DOHH2 (cell line): ENCODE results near the gene EPHB1.

Source experiments
- H3F3A ChIP-seq: fragments of 200-600 bp; sonication (generic), shearing (Covaris generic); 2 replicates; pipeline ENCODE4 v1.6.0; 2016; ENCODE audit warnings: antibody characterized with exemption, mild to moderate bottlenecking; ENCODE audit not compliant: control insufficient read depth, insufficient read depth
- H3K27ac ChIP-seq: fragments of 200-600 bp; sonication (generic); 2 replicates; pipeline ENCODE4 v1.5.1; 2014; ENCODE audit warnings: low read depth, mild to moderate bottlenecking, low read length, moderate library complexity
- H3K27me3 ChIP-seq: fragments of 200-600 bp; sonication (generic); 2 replicates; pipeline ENCODE4 v1.6.1; 2014; ENCODE audit warnings: mild to moderate bottlenecking, low read length, mixed read lengths; ENCODE audit not compliant: control insufficient read depth
- H3K36me3 ChIP-seq: fragments of 200-600 bp; sonication (generic); 2 replicates; pipeline ENCODE4 v1.6.1; 2014; ENCODE audit warnings: mild to moderate bottlenecking, low read length, moderate library complexity, mixed read lengths; ENCODE audit not compliant: control insufficient read depth
- H3K4me1 ChIP-seq: fragments of 200-600 bp; sonication (generic); 2 replicates; pipeline ENCODE4 v1.6.1; 2014; ENCODE audit warnings: mild to moderate bottlenecking, low read length, mixed read lengths; ENCODE audit not compliant: control insufficient read depth
- H3K4me2 ChIP-seq: fragments of 200-600 bp; sonication (generic); 2 replicates; pipeline ENCODE4 v1.6.0; 2014; ENCODE audit warnings: mild to moderate bottlenecking, low read length, moderate library complexity
- H3K4me3 ChIP-seq: fragments of 200-600 bp; sonication (generic); 2 replicates; pipeline ENCODE4 v1.5.1; 2014; ENCODE audit warnings: mild to moderate bottlenecking, low read length, mixed read lengths
- H3K79me2 ChIP-seq: fragments of 200-600 bp; sonication (generic); 2 replicates; pipeline ENCODE4 v1.6.1; 2014; ENCODE audit warnings: mild to moderate bottlenecking, low read length, mixed read lengths; ENCODE audit not compliant: control insufficient read depth
- H3K9me2 ChIP-seq: fragments of 200-600 bp; sonication (generic); replicated peaks from 2 replicates; pipeline ENCODE4 v1.6.1; 2014; ENCODE audit warnings: mild to moderate bottlenecking, low read length, mixed read lengths; ENCODE audit not compliant: control insufficient read depth
- H3K9me3 ChIP-seq: fragments of 200-600 bp; sonication (generic); 2 replicates; pipeline ENCODE4 v1.6.1; 2014; ENCODE audit warnings: antibody characterized with exemption, low read length, mixed read lengths; ENCODE audit not compliant: control insufficient read depth, insufficient read depth
- H4K20me1 ChIP-seq: fragments of 200-600 bp; sonication (generic); 2 replicates; pipeline ENCODE4 v1.6.0; 2014; ENCODE audit warnings: low read depth, mild to moderate bottlenecking, antibody characterized with exemption, low read length, moderate library complexity; ENCODE audit not compliant: control insufficient read depth, insufficient read depth
- CTCF ChIP-seq: fragments of 200-600 bp; sonication (generic); IDR thresholded peaks from one replicate; pipeline ENCODE4 v1.5.1; 2014; ENCODE audit warnings: antibody characterized with exemption, mild to moderate bottlenecking, low read depth, low read length; ENCODE audit not compliant: poor library complexity, severe bottlenecking
- EZH2phosphoT487 ChIP-seq: fragments of 200-600 bp; sonication (generic); IDR thresholded peaks from 2 replicates; pipeline ENCODE4 v1.6.1; 2017; ENCODE audit warnings: borderline replicate concordance, mild to moderate bottlenecking, antibody characterized with exemption, low read length, moderate library complexity, mixed read lengths

The EPHB1 gene

GRCh38 chr3:134749802-134750553 is 45.1 kb upstream of the EPHB1 start:
- no peaks in the 10 kb centered on the region for H3K36me3 ChIP-seq
- no peaks in the 10 kb centered on the region for H3K9me2 ChIP-seq
- H3K79me2 ChIP-seq: no peaks in the 10 kb centered on the region
- TF ChIP-seq CTCF: no peak
- no peak for TF ChIP-seq EZH2phosphoT487
- H3F3A ChIP-seq: no peaks in the 10 kb centered on the region
- no peak overlapping the region for H3K4me2 ChIP-seq
- H4K20me1 ChIP-seq: no peaks in the 10 kb centered on the region
- no peaks in the 10 kb centered on the region for H3K9me3 ChIP-seq
- no peak overlapping the region for H3K4me3 ChIP-seq
- H3K27me3 ChIP-seq: no peaks in the 10 kb centered on the region
- H3K27ac ChIP-seq: no peak overlapping the region
- H3K4me1 ChIP-seq: no peaks in the 10 kb centered on the region

- Histone ChIP-seq H3K9me3 (no peaks in the 10 kb centered on the region), H3K4me1 (no peaks in the 10 kb centered on the region), H4K20me1 (no peaks in the 10 kb centered on the region), H3K27me3 (no peaks in the 10 kb centered on the region), H3K4me3 (no peak overlapping the region), H3K27ac (no peak overlapping the region), H3K36me3 (no peaks in the 10 kb centered on the region), H3K9me2 (no peaks in the 10 kb centered on the region), H3F3A (no peaks in the 10 kb centered on the region), H3K4me2 (no peak overlapping the region), H3K79me2 (no peaks in the 10 kb centered on the region)
- TF ChIP-seq EZH2phosphoT487: no peak
- TF ChIP-seq CTCF: no peak
Measured at GRCh38 chr3:134751831-134752230, 43.2 kb upstream of the EPHB1 start.

GRCh38 chr3:134752761-134753461 is 42.1 kb upstream of the EPHB1 start:
- Histone ChIP-seq H3K9me2 (no peaks in the 10 kb centered on the region), H3K4me3 (no peak overlapping the region), H3K4me1 (no peaks in the 10 kb centered on the region), H3F3A (no peaks in the 10 kb centered on the region), H3K27me3 (no peaks in the 10 kb centered on the region), H3K4me2 (no peak overlapping the region), H3K36me3 (no peaks in the 10 kb centered on the region), H3K27ac (no peak overlapping the region), H3K9me3 (no peaks in the 10 kb centered on the region), H4K20me1 (no peaks in the 10 kb centered on the region), H3K79me2 (no peaks in the 10 kb centered on the region)
- TF ChIP-seq CTCF: no peak
- no peak for TF ChIP-seq EZH2phosphoT487
